ENCODE data around the gene SAFB. TPM values are rescaled to one million over a fixed set of nuclear protein-coding genes. Genes with fewer than 3 reads are reported as not detected.
"Not testable (repeated sequence)": the region's sequence is repeated elsewhere in the genome, so short reads cannot be mapped to it uniquely, and the experiment has no call there.

The SAFB gene
- polyA plus RNA-seq, 3 donors: 152 to 186 (median 176) TPM

DNA sequence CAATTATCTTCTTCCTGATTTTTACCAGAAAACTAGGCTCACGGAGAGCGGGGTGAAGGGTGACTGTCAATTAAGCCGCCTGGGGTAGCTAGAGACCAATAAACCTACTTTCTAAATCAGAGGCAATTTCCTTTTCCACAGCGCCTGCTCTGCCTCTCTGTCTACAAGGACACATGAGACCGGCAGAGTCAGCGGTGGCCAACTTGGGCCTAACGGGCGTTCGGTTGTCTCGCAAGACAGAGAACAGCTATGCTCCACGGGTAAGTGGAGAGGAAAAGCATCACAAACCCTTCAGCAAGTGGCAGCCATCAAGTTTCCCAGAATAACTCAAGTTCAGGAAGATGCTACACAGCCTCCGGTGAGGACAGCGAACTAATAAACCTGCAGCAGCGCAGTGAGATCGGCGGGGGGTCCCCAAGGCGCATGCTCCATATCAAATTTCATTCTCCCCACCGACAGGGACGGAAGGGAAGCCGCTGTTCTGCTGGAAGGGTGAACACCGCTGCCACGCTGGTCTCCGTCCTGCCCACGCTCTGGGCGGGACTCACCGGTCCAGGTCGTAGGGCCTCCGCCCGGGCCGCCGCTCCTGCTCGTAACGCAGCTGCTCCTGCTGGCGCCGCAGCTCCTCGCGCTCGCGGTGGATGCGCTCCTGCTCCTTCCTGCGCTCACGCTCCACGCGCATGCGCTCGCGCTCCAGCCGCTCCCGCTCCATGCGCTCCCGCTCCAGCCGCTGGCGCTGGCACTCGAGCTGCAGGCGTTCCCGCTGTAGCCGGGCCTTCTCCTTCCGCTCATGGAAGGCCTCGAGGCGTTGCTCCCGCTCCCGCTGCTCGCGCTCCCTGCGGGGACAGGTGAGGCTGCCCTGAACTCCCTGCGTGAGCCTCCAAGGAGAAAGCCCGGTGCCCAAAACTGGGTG, 29.3 kb upstream of the SAFB start:
- DNase-seq: no peak

DNA sequence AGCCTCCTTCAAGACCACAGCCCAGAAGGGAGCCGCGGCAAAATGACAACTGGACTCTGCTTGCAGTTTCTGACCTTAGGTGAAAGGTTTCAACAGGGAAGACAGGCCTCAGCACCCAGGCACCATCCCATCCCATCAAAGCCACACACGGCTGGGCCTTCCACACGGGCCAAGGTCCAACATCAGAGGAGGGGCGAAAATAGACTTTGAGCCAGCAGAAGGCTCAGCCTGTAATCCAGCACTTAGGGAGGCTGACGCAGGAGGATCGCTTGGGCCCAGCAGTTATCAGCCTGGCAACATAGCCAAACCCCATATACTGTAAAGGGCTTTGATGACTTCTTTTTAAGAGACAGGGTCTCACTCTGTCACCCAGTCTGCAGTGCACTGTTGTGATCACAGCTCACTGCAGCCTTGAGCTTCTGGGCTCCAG, 28.3 kb upstream of the SAFB start:
- no peak for DNase-seq

DNA sequence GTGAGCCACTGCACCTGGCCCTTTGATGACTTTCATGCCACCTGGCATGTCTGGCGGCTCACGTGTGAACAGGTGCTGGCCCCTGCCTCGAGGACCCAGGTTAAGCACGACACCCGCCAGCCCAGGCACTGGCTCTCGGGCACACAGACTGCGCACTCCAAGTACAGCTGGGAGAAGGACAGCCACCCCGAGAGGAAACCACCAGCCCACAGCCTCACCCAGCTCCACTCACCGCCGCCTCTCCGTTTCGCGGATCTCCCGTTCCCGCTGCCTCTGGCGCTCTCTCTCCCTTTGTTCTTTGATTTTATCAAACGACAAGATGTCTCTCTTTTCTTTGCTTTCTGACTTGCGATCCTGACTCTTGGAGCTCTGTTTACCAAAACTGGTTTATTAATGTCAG, 27.8 kb upstream of the SAFB start:
- DNase-seq: no peak

DNA sequence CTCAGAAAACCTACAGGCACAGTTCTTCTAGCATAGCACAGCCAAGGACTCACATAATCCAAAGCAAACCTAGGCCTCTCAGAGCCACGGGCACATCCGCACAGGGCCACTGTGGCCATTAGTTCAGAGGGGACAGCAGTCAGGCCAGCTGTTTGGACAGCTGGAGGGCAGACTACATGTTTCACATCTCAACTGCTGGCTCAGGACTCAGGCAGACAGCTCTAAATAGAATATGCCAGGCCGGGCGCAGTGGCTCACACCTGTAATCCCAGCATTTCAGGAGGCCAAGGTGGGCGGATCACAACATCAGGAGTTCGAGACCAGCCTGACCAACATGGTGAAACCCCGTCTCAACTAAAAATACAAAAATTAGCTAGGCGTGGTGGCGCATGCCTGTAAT, 27.1 kb upstream of the SAFB start:
- DNase-seq: no peak

- no peak for DNase-seq
Observed at GRCh38 chr19:5600797-5601196, 22.1 kb upstream of the SAFB start.

- DNase-seq: no peak
Observed at GRCh38 chr19:5603626-5604025, 19.3 kb upstream of the SAFB start.

GRCh38 chr19:5605362-5605761, 17.5 kb upstream of the SAFB start:
- DNase-seq: no peak

DNA sequence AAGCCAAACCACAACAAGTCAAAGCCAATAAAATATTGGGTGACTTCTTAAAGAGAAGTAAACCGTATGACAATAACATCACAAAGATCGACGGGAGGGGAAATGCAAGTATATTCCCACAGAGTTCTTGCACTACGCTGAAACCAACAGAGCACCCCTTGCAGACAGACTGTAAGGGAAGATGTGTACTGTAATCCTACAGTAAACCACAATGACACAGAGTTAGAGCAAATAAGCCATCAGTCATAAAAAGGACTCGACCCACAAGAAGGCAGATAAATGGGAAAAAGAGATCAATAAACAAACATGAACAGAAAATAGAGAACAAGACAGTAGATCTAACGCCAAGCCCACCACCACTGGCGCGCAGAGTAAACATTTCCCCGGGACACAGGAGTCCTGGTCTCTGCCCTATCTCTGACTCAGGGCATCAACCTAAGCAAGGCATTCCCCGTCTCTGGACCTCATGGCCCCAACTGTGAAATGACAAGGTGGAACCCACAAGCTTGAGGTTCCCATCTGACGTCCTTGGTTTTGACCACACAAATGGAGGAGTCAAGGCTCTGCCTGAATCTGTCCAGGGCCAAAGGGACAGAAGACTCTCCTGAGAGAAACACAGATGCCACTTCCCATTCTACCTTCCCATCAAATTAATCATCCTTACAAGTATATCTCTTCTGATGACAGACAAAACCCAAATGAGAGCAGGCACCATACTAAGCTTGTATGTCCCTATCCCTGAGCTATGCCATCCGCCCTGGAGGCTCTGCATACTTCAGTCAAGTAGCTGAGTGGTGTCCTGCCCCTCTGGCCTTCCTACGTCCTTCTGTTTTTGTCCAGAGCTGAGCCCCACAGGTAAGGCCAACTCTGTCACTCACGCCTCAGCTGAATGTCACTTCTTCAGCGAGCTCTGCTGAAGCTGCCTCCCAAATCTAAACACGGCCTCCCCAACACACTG, 15.3 kb upstream of the SAFB start:
- DNase-seq: no peak

DNA sequence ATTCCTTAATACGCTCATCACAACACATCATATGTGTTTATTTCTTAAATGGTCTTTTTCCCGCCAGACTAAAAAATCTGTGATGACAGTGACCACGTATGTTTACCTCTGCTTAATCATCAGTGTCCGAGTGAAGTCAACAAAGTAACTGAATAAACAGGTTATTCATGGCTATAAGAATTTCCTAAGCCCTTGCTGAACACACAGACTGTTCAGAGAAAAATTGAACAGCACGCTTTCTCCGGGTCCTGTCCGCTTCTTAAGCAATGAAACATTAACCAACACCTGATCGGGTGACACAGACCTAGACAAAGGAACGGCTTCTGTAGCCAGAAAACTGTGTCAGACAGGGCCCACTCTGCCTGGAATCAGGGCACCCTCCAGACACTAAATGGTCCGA, 14.6 kb upstream of the SAFB start:
- DNase-seq: no peak

DNA sequence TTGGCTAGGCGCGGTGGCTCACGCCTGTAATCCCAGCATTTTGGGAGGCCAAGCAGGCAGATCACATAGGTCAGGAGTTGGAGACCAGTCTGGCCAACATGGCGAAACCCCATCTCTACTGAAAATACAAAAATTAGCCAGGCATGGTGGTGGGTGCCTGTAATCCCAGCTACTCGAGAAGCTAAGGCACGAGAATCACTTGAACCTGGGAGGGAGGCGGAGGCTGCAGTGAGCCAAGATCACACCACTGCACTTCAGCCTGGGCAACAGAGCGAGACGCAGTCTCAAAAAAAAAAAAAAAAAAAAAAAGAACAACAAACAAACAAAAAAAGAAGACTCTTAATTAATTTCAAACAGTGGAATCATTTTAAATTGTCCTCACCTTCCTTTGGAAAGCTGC, 14.1 kb upstream of the SAFB start:
- DNase-seq: not testable (repeated sequence)

DNA sequence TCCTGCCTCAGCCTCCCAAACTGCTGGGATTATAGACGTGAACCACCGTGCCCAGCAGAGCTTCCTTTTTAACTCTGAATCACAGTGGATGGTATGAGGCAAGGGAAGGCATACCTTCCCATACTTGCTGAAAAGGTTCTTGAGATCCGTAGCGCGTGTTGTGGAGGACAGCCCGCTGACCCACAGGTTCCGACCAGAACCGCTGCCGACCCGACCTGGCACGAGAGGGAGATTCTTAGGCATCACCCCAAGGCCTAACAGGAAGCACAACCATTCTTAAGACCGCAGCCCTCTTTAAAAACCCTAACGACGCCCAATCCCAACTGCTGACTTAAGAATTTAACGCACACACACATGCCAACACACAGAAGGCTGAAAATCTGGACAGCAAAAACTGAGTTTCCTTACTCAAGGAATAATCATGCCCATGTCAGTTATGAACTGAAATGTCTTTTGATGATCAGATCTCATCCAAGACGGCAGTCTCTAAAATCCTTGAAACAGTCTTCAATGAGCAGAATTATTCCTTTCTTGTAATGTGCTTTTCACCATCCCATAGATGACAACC, 12.9 kb upstream of the SAFB start:
- no peak for DNase-seq

- DNase-seq: no peak
Observed at GRCh38 chr19:5612891-5613865, 9.7 kb upstream of the SAFB start.

- no peak for DNase-seq
Observed at GRCh38 chr19:5615756-5616327, 7.0 kb upstream of the SAFB start.

DNA sequence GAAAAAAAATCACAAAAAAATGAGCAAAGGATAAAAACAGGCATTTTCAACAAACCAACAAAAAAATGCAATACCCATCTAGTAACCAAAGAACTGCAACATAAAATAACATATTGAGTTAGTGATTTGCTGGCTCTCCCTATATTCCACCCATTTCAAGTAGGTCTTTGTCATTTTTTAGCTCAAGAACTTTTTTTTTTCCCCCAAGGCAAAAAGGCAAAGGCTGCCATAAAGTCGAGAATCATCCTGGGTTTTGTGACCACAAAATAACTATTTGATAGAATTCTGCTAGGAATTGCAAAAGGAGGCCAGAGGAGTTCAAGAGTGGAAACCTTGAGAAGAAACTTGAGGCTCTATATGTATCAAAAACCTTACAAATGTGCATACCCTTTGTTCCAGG, 5.8 kb upstream of the SAFB start:
- DNase-seq: no peak

DNA sequence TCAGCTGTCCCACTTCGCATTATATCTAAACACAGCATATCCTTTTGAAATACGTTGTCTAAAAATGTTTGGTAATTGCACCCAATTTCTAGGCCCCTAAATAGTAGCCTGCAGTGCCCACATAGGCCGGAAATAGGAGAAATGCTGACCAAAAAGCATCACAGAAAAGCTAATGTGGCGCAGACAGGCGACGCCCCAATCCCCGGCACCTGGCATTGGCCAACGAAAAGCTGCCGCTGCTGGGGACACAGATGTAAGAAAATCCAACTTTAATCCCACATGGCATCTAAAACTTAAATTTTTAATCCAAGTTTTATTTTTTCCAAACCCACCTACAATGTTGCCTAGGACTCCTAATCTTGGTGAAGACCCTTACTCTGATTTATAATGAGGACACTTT, 4.3 kb upstream of the SAFB start:
- DNase-seq: no peak

GRCh38 chr19:5619946-5620345, 2.9 kb upstream of the SAFB start:
- no peak for DNase-seq

DNA sequence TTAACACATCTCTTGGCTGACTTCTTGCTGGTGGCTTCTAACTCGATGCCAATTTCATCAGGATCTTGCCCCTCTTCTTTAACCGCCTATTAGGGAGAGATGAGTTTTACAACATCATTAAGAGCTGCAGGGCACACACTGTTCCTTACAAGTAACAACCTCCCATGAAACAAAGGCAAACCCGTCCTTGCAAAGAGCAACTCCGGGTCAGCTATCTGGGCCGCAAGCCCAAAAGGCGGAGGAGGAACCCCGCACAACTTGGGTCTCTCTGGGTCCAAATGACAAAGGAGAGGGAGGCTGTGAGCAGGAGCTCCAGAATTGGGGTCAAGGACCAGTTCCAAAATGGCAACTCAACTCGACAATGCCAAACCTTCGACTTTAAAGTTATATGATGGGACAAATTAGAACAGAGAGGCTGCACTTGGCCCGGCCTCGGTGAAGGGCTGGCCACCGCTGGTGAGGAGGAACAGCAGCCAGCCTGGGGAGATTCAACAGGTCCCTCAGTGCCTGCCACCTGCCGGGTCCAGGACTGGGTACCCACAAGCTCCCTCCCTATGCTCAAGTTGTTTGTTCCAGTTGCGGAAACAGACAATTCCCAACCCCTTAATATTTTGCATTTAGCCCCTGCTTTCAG, 1.5 kb upstream of the SAFB start:
- DNase-seq: no peak

DNA sequence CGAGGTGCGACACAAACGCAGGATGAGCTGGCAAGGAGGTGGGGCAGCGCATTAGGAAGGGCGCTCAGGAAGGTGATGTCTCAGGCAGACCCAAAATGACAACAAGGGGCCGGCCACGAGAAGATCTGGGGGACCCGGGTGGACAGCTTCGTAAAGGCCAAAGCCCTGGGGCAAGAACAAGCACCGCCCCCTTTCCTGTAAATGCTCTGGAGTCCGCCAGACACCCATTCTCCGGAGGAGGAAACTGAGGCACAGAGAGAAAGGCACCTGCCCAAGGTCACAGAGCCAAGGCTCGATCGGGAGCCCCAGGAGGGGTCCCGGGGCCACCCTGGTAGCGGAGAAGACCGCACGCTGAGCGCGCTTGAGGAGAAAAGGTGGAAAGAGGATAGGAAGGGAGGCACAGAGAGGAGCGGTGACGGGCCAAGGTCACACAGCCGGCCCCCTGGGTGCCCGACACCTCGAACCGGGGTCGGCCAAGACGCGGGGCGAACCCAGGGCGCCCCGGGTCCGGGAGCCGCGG, 878 bp upstream of the SAFB start:
- no peak for DNase-seq

GRCh38 chr19:5623397-5624017, 624 bp downstream of the SAFB start:
- no peak for DNase-seq

Data from renal pelvis (tissue), 4 donors.